ENCODE results near the gene CST8.
"Not testable (repeated sequence)": the region's sequence is repeated elsewhere in the genome, so short reads cannot be mapped to it uniquely, and the experiment has no call there.

The CST8 gene

GRCh38 chr20:23473293-23473692 lies 17.6 kb upstream of the CST8 start:
- not testable (repeated sequence) for H2AFZ ChIP-seq (ENCODE audit: low read length); H3K4me2 ChIP-seq (ENCODE audit: insufficient read depth, low read length, poor library complexity, severe bottlenecking); H2BK5ac ChIP-seq (ENCODE audit: low read length); H4K91ac ChIP-seq (ENCODE audit: low read depth, low read length, poor library complexity); H4K8ac ChIP-seq (ENCODE audit: low read depth, low read length); H3K27me3 ChIP-seq (ENCODE audit: control insufficient read depth in 3 of 3, insufficient read depth in 3 of 3, low read depth in 1 of 3, low read length in 3 of 3); H3K4me3 ChIP-seq (ENCODE audit: low read length in 2 of 2); H3K36me3 ChIP-seq (replicated peaks in 1 of 2; ENCODE audit: control insufficient read depth in 2 of 2, insufficient read depth in 2 of 2, low read length in 2 of 2); H2BK120ac ChIP-seq (ENCODE audit: low read depth, low read length); H3K9me3 ChIP-seq (replicated peaks in 1 of 2; ENCODE audit: control insufficient read depth in 2 of 2, insufficient read depth in 1 of 2, low read depth in 1 of 2, low read length in 2 of 2); H3K27ac ChIP-seq (replicated peaks; ENCODE audit: low read length); H2AK5ac ChIP-seq (ENCODE audit: low read depth, low read length); H2BK15ac ChIP-seq (ENCODE audit: low read length); H3K14ac ChIP-seq (ENCODE audit: low read length); H3K4me1 ChIP-seq (ENCODE audit: control insufficient read depth in 2 of 2, insufficient read depth in 1 of 2, low read depth in 1 of 2, low read length in 2 of 2); H3K9ac ChIP-seq (ENCODE audit: low read depth, low read length, poor library complexity); H3K79me1 ChIP-seq (ENCODE audit: low read depth, low read length); DNase-seq (ENCODE audit: low spot score); H3K18ac ChIP-seq (ENCODE audit: low read length); H3K4ac ChIP-seq (ENCODE audit: low read length); H3K23ac ChIP-seq (ENCODE audit: low read depth, low read length, poor library complexity); H2BK12ac ChIP-seq (ENCODE audit: low read length)
- no CpG with 5 or more reads among the region's 2 CpGs for WGBS, 2 donors (ENCODE audit: extremely low coverage in 2 of 2, insufficient read length in 2 of 2, insufficient replicate concordance in 1 of 2)

GRCh38 chr20:23475395-23475794 lies 15.5 kb upstream of the CST8 start:
- Histone ChIP-seq H2BK15ac (ENCODE audit: low read length) (no peak overlapping the region), H3K14ac (ENCODE audit: low read length) (peak overlapping the region; percentile 38), H2BK120ac (ENCODE audit: low read depth, low read length) (no peak overlapping the region), H3K4ac (ENCODE audit: low read length) (no peak overlapping the region), H3K27me3 (ENCODE audit: control insufficient read depth in 3 of 3, insufficient read depth in 3 of 3, low read depth in 1 of 3, low read length in 3 of 3) (no peaks in the 10 kb centered on the region), H2AK5ac (ENCODE audit: low read depth, low read length) (no peak overlapping the region), H3K23ac (ENCODE audit: low read depth, low read length, poor library complexity) (peak overlapping the region; percentile 5), H3K4me3 (ENCODE audit: low read length in 2 of 2) (no peak overlapping the region), H3K4me2 (ENCODE audit: insufficient read depth, low read length, poor library complexity, severe bottlenecking) (no peak overlapping the region), H4K8ac (ENCODE audit: low read depth, low read length) (no peak overlapping the region), H2BK12ac (ENCODE audit: low read length) (no peak overlapping the region), H3K9me3 (replicated peaks in 1 of 2; ENCODE audit: control insufficient read depth in 2 of 2, insufficient read depth in 1 of 2, low read depth in 1 of 2, low read length in 2 of 2) (peaks cover 0 to 13% of the 10 kb centered on the region in 2 donors), H3K27ac (replicated peaks; ENCODE audit: low read length) (no peak overlapping the region), H2AFZ (ENCODE audit: low read length) (no peak overlapping the region), H3K79me1 (ENCODE audit: low read depth, low read length) (no peaks in the 10 kb centered on the region), H3K4me1 (ENCODE audit: control insufficient read depth in 2 of 2, insufficient read depth in 1 of 2, low read depth in 1 of 2, low read length in 2 of 2) (no peaks in the 10 kb centered on the region), H3K36me3 (replicated peaks in 1 of 2; ENCODE audit: control insufficient read depth in 2 of 2, insufficient read depth in 2 of 2, low read length in 2 of 2) (peaks cover 0 to 1% of the 10 kb centered on the region in 2 donors), H3K9ac (ENCODE audit: low read depth, low read length, poor library complexity) (no peak overlapping the region), H3K18ac (ENCODE audit: low read length) (peak overlapping the region; percentile 19), H2BK5ac (ENCODE audit: low read length) (no peak overlapping the region), H4K91ac (ENCODE audit: low read depth, low read length, poor library complexity) (no peak overlapping the region)
- WGBS, 2 donors (ENCODE audit: extremely low coverage in 2 of 2, insufficient read length in 2 of 2, insufficient replicate concordance in 1 of 2), result no CpG with 5 or more reads among the region's 5 CpGs
- no peak for DNase-seq (ENCODE audit: low spot score)

GRCh38 chr20:23476015-23476754 lies 14.7 kb upstream of the CST8 start:
- Histone ChIP-seq H4K91ac (ENCODE audit: low read depth, low read length, poor library complexity) (no peak overlapping the region), H3K27ac (replicated peaks; ENCODE audit: low read length) (no peak overlapping the region), H3K9me3 (replicated peaks in 1 of 2; ENCODE audit: control insufficient read depth in 2 of 2, insufficient read depth in 1 of 2, low read depth in 1 of 2, low read length in 2 of 2) (peaks cover 0 to 13% of the 10 kb centered on the region in 2 donors), H3K4me3 (ENCODE audit: low read length in 2 of 2) (peak overlapping the region in 1 of 2 donors; percentile 66), H3K36me3 (replicated peaks in 1 of 2; ENCODE audit: control insufficient read depth in 2 of 2, insufficient read depth in 2 of 2, low read length in 2 of 2) (peaks cover 0 to 1% of the 10 kb centered on the region in 2 donors), H2BK5ac (ENCODE audit: low read length) (no peak overlapping the region), H3K9ac (ENCODE audit: low read depth, low read length, poor library complexity) (no peak overlapping the region), H2BK12ac (ENCODE audit: low read length) (no peak overlapping the region), H3K4me1 (ENCODE audit: control insufficient read depth in 2 of 2, insufficient read depth in 1 of 2, low read depth in 1 of 2, low read length in 2 of 2) (no peaks in the 10 kb centered on the region), H3K23ac (ENCODE audit: low read depth, low read length, poor library complexity) (no peak overlapping the region), H2AK5ac (ENCODE audit: low read depth, low read length) (peak overlapping the region; percentile 51), H3K18ac (ENCODE audit: low read length) (no peak overlapping the region), H3K27me3 (ENCODE audit: control insufficient read depth in 3 of 3, insufficient read depth in 3 of 3, low read depth in 1 of 3, low read length in 3 of 3) (no peaks in the 10 kb centered on the region), H3K79me1 (ENCODE audit: low read depth, low read length) (no peaks in the 10 kb centered on the region), H3K4me2 (ENCODE audit: insufficient read depth, low read length, poor library complexity, severe bottlenecking) (no peak overlapping the region), H2BK120ac (ENCODE audit: low read depth, low read length) (no peak overlapping the region), H2AFZ (ENCODE audit: low read length) (no peak overlapping the region), H2BK15ac (ENCODE audit: low read length) (no peak overlapping the region), H4K8ac (ENCODE audit: low read depth, low read length) (no peak overlapping the region), H3K14ac (ENCODE audit: low read length) (peak overlapping the region; percentile 10), H3K4ac (ENCODE audit: low read length) (no peak overlapping the region)
- DNase-seq (ENCODE audit: low spot score), result no peak
- 100% methylated on average over 4 of the region's 6 CpGs; no CpG with 5 or more reads in 1 of the 2 donors for whole genome bisulfite sequencing, 2 donors (ENCODE audit: extremely low coverage in 2 of 2, insufficient read length in 2 of 2, insufficient replicate concordance in 1 of 2)

- Histone ChIP-seq H3K79me1 (ENCODE audit: low read depth, low read length) (no peaks in the 10 kb centered on the region), H3K36me3 (replicated peaks in 1 of 2; ENCODE audit: control insufficient read depth in 2 of 2, insufficient read depth in 2 of 2, low read length in 2 of 2) (peaks cover 0 to 1% of the 10 kb centered on the region in 2 donors), H2AK5ac (ENCODE audit: low read depth, low read length) (no peak overlapping the region), H2BK5ac (ENCODE audit: low read length) (no peak overlapping the region), H3K4me2 (ENCODE audit: insufficient read depth, low read length, poor library complexity, severe bottlenecking) (no peak overlapping the region), H3K4ac (ENCODE audit: low read length) (no peak overlapping the region), H3K4me1 (ENCODE audit: control insufficient read depth in 2 of 2, insufficient read depth in 1 of 2, low read depth in 1 of 2, low read length in 2 of 2) (peaks cover 0 to 1% of the 10 kb centered on the region in 2 donors), H4K91ac (ENCODE audit: low read depth, low read length, poor library complexity) (no peak overlapping the region), H2AFZ (ENCODE audit: low read length) (no peak overlapping the region), H2BK12ac (ENCODE audit: low read length) (no peak overlapping the region), H3K27ac (replicated peaks; ENCODE audit: low read length) (no peak overlapping the region), H2BK15ac (ENCODE audit: low read length) (no peak overlapping the region), H3K9ac (ENCODE audit: low read depth, low read length, poor library complexity) (no peak overlapping the region), H3K14ac (ENCODE audit: low read length) (no peak overlapping the region), H3K23ac (ENCODE audit: low read depth, low read length, poor library complexity) (no peak overlapping the region), H3K4me3 (ENCODE audit: low read length in 2 of 2) (no peak overlapping the region), H3K9me3 (replicated peaks in 1 of 2; ENCODE audit: control insufficient read depth in 2 of 2, insufficient read depth in 1 of 2, low read depth in 1 of 2, low read length in 2 of 2) (peaks cover 0 to 13% of the 10 kb centered on the region in 2 donors), H4K8ac (ENCODE audit: low read depth, low read length) (no peak overlapping the region), H3K18ac (ENCODE audit: low read length) (peak overlapping the region; percentile 60), H2BK120ac (ENCODE audit: low read depth, low read length) (no peak overlapping the region), H3K27me3 (ENCODE audit: control insufficient read depth in 3 of 3, insufficient read depth in 3 of 3, low read depth in 1 of 3, low read length in 3 of 3) (no peaks in the 10 kb centered on the region)
- DNase-seq (ENCODE audit: low spot score), result no peak
- WGBS, 2 donors (ENCODE audit: extremely low coverage in 2 of 2, insufficient read length in 2 of 2, insufficient replicate concordance in 1 of 2), result no CpG with 5 or more reads among the region's 3 CpGs
These were observed 13.7 kb upstream of the CST8 start for GRCh38 chr20:23477223-23477622.

Data from neuronal stem cell (in vitro differentiated cells).